T-helper 22 cell (primary cell): ENCODE data around the gene MARS1.

Source experiments
- DNase-seq: peaks from one replicate; pipeline ENCODE4 v3.0.0-alpha.2; 2020; ENCODE audit warnings: low read depth

MARS1 gene

DNA sequence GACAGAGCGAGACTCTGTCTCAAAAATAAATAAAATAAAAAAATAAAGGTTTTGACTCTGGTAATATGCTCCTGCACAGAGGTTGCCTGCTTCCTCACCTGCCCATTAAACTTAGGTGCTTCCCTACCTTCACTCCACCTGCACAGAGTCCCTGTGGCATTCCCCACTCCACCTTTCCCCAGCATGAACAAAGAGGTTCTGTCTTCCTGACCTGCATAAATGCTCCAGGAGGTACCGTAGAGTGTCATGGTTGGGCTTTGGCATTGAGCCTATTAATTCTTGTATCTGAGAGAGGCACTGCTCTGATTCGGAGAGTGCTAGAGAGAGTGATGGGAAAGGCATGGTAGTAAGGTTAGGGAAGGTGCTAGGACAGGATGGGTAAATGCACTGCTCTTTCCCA, 14.5 kb upstream of the MARS1 start:
- no peak for DNase-seq

DNA sequence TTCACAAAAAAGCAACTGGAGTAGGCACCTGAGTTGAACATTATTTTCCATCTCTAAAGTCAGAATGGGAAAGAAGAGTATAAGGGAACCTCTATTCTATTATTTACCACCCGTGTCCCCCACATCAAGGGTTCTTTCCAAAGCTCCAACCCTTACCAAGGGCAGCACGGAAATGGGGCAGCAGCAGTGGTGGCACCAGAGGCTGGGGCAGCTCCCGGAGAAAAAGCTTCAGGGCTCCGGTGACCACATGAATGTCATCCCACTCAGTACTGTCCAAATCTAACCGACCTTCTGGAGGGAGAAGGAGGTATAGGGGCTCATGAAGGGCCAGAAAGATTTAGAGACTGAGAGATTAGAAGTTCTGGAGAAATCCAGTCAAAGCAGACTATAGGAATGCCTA, 14.0 kb upstream of the MARS1 start:
- DNase-seq: no peak

DNA sequence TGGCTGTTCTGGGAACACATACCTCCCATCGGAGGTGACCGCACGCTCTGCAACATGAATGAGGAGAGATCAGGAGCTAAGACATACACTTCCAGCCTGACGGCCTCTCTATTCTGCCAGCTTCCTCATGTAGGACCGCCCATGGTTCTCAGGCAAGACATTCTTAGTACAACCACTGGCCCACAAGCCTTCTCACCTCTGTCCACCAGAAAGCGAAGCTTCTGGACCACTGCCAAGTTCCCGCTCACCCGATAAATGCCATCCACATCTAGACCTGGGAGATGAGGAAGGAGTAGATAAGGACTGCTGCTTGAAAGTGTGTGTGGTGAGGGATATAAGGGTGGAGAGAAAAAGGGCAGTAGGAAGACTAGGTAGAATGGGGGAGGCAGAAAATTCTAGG, 13.4 kb upstream of the MARS1 start:
- no peak for DNase-seq

DNA sequence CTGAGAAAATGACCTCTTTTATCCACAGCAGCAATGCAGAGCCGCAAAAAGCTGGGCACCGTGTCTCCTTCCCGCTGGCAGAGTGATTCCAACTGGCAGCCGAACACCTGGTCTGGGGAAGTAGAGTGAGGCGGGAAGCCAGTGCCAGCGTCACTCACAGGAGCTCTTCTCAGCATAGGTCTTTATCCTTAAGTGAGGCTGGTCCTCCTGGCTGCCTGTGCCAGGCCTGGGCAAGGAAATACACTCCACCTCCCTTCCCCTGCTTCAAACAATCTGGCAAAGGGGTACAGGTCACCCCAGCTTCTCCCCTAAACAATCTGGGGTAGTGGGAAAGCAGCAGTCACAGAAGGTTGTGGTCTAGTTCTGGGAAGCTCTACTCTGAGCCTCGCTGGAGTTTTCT, 13.0 kb upstream of the MARS1 start:
- DNase-seq: no peak

DNA sequence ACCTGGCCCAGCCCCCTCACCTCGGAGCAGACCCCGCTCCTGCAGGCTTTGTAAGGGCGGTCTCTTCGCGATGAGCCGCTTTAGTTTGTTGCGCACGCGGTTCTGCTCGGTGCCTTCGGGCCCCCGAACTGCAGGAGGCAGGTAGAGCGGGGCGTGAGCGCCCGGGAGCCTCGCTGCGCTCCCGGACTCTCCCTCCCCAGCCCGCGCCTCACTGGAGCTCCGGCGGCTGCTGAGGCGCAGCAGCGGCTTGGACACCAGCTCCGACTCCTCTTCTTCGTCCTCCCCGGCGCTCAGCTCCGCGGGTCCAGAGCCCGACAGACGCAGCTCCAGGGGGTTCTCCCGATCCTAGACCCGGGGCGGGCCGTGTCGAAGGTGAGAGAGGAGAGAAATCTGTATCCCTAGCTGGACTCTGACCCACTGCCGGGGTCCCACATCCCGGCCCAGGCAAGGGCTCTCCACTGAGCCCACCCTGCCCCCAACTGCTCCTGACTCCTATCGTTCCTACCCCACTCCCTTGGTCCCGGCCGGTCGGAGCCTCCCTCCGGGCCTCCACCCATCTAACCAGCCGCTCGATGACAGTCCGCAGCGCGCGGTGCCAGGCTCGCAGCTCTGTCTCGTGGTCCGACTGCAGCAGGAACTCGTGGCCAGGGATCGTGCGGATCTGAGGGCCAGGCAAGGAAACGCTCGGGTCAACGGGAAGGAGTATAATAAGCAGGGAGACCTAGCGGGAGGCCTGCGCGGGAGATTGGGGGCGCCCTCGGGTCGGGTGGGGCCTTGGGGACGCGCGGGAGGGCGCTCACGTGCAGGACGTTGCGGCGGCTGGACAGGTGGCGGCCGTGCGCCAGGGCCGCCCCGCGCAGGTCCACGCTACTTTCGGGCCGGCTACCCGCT, 12.4 kb upstream of the MARS1 start:
- no peak for DNase-seq

DNA sequence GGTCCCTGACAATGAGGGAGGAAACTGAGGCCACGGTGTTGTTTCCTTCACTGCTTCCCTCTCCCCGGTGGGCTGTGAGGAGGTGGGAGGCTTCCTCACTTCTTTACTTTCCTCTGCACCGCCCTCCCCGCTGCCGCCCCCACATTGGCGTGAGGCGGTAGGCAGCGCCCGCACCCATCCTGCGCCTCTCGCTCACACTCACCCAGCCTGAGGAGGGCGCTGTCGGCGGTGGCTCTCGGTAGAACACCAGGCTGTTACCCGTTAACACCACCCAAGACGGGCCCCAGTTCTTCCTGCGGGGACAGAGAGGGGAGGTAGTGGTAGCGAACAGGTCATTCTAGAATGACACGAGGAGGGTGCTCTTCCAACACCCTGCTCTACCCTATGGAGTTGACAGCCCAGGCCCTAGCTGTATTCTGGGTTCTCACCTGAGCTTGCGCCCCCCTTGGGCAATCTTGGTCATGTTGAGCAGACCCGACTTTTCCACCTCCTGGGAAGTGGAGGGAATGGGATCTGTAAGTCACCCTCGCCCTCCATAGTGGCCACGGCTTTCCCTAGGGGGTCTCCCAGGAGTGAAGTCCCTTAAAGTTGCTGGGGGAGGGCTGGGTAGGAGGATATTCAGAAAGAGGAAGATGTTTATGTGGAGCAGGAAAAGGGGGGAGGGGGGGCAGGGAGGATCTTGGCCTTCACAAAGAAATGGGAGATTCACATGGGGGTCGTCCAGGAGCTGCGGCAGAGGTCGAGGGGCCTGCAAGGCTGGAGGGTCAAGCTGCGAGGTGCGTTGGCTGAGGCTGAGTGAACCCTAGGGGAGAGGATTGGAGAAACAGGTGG, 11.5 kb upstream of the MARS1 start:
- no peak for DNase-seq

DNA sequence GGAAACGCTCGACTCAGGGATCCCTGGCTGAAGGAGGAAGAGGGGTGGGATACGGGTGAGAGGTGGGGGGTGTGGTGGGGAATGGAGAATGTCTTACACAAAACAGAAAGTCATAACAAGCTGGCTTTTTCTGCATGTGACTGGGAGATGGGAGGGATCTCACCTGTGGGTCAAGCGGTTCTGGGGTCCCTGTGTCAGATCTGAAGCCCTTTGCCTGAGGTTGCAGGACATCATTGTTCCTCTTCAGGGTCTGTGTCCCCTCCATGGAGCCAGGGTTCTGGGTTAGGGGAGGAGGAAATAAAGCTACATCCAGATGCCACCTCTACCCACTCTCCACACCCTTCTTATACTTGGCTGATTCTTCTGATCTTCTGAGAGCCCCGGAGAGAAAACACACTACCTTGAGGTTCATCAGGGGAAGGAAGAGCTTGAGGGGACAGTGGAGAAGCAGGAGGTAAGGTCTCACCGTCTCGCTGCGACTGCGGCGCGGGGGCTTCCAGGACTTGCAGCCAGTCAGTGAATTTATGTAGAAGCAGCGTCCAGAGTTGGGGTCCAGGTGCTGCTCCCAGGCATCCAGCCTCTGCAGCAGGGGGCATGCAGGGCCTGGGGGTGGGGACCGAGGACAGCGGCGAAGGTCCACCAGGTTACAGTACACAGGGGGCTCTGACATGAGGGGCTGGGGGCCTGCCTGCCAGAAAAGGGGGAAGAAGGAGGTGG, 10.7 kb upstream of the MARS1 start:
- no peak for DNase-seq

DNA sequence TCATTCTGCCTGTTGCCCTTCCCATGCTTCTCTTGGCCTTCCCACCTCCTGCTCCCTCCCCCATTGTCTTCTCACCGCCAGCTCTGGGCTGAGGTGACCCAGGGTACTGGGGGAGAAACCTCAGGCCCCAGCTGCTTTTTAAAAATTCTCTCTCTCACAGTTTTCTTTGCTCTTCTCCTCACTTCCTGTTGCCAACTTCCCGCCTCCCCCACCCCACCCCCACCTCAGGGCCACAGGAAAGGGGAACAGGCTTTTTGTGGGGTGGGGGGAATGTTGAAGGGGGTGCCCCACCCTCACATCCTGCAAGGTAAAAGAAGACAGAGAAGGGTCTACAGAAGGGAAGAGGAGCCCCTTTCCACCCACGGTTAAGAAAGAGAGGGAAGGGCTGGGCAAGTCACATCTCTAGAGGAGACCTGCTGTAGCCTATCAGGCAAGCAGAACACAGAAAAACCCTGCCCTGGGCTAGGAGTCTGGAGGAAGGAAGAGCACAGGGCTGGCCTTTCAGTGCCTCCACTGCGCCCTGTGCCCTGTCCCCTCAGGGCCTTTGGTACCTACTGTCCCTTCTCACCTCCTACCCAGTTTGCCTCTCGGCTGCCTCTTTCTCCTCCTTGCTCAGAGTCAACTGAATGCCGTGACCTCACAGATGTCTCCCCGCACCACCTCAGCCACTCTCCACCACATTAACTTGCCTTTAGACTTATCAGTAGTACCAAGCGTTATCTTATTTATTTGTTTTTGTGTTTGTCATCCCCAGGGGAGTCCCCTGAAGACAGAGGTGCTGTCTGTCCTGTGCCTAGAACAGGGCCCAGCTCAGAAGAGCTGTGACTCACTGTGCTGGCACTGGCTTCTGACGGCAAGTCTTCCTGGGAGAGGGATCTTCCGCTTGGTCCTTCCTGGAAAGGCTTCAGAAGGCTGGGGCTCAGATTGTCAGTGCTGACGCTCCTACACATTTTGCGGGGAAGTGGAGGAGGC, 9.9 kb upstream of the MARS1 start:
- DNase-seq: peak; percentile 72

DNA sequence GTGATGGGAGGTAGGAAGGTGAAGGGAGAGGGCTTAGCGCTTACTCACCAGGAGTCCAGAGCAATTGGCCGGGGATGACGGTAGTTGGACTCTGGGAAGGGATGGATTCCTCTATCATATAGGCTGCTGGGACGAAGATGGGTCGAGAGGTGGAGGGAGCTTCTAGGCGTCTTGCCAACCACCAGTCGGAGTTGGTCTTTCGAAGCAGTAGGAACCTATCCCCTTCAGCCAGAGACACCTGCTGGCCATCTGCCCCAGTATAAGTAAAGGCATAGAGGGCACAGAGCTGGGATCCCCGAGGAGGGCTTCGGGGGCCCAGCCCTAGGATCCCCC, 8.9 kb upstream of the MARS1 start:
- no peak for DNase-seq

DNA sequence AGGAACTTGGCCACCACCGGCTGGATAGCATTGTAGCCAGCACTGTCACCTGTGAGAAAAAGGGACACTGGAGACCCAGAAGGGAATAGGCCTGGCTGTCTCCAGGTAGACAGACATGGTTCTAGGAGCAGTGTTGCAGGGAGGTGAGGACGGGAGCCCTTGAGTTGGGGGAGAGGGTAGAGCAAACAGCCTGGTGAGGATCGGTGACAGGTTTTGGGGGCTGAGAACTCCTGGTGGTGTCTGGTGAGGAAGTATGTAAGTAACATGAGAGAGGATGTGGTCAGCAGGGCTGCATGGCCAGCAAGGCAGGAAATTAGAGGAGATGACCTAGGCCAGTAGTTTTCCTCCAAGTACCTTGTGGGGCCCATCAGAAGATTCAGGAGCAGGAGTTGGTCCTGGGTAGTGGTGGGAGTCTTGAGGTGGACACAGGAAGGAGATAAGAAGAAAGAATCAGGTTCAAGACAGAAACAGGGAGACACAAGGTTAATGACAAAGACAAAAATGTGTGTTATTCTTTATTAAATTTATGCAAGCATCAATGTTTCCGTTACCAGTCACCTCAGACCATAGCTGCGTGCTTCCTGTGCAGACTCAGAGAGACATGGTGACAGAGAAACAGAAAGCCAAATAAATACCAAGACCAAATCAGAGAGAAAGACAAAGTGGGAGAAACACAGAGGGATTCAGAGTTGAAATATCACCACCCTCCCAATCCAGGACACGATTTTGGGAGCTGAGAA, 8.3 kb upstream of the MARS1 start, which contains the start of gene ARHGAP9:
Gene ARHGAP9 (minus strand): TSS at position 491 of the 740 bp plus-strand sequence. CDS start 460 bp downstream, at position 31.
- DNase-seq: peak; percentile 64

DNA sequence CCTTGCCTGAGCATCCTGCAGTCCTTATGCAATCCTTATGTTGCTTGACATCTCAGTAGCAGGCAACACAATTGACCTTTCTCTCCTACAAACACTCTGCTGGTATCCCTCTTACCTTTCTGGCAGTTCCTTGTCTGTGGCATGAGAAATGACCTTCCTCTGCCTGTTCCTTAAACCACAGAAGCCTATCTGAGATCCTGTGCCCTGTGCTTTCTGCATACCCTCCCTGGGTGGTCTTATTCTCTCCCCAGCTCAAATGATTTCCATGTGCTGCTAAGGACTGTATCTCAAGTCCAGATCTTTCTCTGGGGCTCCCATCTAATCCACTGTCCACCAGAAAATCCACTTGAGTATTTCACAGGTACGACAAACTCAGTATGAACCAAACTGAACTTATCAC, 6.2 kb upstream of the MARS1 start:
- no peak for DNase-seq

DNA sequence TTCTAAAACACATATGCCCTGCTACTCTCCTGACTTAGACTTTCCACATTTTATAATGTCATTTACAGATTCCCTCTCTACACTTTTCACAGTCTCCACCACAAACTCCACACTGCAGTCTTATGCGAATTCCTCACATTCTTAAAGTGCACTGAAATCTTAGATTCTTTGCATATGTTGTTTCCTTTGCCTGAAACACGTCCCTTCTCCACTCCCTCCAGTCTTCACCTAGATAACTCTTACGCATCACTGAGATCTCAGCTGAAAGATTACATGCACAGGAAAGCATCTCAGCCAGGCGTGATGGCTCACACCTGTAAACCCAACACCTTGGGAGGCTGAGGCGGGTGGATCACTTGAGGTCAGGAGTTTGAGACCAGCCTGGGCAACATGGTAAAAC, 4.4 kb upstream of the MARS1 start:
- no peak for DNase-seq

DNA sequence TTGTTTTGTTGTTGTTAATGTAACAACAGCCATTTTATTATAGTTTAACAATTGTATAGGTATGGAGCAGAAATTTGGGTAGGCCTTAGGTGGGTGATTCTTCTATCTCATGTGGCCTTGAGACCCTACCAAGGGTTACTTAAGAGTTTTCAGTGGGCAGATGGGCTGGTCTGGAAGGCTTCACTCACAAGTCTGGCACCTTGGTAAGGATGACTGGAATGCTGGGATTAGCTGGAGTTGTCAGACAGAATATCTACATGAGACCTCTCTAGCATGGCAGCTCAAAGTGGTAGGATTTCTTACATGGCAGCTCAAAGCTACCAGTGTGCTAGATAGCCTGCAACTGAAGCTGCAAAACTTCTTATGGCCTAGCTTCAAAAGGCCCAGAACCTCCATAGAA, 2.2 kb upstream of the MARS1 start:
- DNase-seq: no peak

DNA sequence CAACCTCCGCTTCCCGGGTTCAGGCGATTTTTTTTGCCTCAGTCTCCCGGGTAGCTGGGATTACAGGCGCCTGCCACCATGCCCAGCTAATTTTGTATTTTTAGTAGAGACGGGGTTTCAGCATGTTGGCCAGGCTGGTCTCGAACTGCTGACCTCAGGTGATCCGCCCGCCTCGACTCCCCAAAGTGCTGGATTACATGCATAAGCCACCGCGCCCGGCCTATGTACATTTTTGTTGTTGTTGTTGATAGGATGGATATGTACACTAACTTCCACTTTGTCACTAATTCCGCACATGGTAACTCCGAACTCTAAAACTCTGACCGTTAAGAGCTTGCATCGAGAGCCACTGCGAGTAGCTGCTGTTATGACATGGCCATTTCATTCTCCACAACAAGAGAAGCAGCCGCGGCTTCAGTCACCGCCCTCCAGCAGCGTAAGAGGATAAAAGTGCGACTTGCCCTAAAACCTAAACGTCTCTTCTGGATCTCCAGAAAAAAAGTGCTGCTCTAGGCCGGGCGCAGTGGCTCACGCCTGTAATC, 742 bp upstream of the MARS1 start:
- no peak for DNase-seq

DNA sequence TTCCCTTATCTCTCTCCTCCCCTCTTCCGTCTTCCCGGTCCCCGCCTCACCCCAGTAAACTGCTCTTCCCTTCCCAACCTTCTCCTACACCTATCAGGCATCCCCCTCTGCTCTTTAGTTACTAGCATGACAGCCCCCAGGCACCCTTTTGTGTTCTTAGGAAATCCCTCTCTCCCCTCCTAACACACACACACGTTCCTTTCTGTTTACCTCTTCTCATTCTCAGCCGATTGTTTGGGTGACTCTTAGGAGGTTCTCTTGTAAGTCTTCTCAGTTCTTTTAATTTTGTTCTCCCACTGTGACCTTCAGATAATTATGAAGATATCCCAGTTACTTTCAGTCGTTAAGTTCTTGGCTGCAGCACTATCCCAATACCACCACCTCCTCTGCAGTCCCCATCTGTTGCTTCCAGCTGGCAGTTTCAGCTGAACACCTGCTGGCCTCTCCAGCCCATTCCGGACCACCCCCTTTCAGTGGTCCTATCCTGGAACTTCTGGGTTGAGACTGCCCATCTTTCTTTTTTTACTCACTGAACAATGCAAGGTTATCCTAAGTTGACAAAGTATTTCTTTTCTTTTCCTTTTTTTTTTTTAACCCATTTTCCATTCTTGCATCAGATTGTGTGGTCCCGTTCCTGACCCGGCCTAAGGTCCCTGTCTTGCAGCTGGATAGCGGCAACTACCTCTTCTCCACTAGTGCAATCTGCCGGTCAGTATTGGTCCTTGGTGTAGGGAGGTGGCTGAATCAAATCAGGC, 711 bp downstream of the MARS1 start:
- DNase-seq: no peak

DNA sequence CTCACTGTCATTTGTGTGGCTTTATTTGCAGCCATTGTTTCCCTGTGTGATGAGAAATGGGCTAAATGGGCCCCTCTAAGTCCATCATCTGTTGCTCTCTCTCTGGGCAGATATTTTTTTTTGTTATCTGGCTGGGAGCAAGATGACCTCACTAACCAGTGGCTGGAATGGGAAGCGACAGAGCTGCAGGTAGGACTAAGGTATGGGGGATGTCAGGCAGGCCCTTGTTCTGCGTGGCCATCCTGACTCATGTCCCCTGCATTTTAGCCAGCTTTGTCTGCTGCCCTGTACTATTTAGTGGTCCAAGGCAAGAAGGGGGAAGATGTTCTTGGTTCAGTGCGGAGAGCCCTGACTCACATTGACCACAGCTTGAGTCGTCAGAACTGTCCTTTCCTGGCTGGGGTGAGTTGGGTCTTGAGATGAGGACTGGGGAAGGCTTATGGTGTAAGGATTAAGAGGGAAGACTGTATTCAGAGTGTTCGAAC, 1.3 kb downstream of the MARS1 start:
- no peak for DNase-seq

DNA sequence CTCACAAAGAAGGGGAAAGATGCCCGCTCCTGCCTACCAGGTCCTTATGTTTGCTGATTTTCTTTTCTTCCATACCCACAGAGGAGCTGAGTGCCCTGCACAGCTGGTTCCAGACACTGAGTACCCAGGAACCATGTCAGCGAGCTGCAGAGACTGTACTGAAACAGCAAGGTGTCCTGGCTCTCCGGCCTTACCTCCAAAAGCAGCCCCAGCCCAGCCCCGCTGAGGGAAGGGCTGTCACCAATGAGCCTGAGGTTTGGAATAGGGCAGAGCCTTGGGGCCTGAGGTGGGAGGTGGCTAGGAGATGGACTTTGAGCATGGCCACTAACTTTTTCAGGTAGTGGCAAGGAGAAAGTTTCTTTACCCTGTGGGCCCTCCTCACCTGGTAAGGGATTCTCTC, 2.3 kb downstream of the MARS1 start:
- DNase-seq: no peak

DNA sequence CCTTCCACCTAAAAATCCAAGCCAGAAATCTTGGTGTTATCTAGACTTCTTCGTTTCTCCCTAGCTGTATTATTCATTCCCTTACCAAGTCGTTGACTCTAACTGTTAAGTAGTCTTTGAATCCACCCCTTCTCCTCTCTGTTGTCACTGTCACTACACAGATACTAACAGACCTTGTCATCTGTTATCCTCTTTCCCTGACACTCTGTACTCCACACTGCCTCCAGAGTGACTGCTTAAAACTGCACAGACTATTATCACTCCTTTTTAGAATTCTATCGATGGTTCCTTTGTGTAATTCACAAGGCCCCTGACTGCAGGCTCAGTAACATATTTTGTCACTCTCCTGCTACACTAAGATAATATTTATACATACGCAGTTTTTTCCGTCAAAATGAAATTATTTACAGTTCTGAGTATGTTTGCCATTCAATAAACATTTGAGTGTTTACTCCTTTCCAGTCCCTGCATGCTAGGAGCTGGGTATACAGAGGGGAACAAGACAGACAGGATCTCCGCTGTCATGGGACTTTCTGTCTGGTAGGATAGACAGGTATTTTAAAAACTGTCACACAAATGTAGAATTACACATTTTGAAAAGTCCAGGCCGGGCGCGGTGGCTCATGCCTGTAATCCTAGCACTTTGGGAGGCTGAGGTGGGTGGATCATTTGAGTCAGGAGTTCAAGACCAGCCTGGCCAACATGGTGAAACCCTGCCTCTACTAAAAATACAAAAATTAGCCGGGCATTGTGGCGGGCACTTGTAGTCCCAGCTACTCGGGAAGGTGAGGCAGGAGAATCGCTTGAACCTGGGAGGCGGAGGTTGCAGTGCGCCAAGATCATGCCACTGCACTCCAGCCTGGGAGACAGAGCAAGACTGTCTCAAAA, 3.8 kb downstream of the MARS1 start:
- DNase-seq: no peak
